Stimulated activated CD4-positive, alpha-beta T cell treated with anti-CD3 and anti-CD28 coated beads, Interleukin-4, amount 100 ng/mL, for 1 hour (primary cell): Measurements from ENCODE around the gene SGCB.
"Not testable (repeated sequence)": the region's sequence is repeated elsewhere in the genome, so short reads cannot be mapped to it uniquely, and the experiment has no call there.

ENCODE experiments used
- DNase-seq: peaks from one replicate; pipeline ENCODE4 v3.0.0-alpha.2; 2020

Gene SGCB, protein sequence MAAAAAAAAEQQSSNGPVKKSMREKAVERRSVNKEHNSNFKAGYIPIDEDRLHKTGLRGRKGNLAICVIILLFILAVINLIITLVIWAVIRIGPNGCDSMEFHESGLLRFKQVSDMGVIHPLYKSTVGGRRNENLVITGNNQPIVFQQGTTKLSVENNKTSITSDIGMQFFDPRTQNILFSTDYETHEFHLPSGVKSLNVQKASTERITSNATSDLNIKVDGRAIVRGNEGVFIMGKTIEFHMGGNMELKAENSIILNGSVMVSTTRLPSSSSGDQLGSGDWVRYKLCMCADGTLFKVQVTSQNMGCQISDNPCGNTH

DNA sequence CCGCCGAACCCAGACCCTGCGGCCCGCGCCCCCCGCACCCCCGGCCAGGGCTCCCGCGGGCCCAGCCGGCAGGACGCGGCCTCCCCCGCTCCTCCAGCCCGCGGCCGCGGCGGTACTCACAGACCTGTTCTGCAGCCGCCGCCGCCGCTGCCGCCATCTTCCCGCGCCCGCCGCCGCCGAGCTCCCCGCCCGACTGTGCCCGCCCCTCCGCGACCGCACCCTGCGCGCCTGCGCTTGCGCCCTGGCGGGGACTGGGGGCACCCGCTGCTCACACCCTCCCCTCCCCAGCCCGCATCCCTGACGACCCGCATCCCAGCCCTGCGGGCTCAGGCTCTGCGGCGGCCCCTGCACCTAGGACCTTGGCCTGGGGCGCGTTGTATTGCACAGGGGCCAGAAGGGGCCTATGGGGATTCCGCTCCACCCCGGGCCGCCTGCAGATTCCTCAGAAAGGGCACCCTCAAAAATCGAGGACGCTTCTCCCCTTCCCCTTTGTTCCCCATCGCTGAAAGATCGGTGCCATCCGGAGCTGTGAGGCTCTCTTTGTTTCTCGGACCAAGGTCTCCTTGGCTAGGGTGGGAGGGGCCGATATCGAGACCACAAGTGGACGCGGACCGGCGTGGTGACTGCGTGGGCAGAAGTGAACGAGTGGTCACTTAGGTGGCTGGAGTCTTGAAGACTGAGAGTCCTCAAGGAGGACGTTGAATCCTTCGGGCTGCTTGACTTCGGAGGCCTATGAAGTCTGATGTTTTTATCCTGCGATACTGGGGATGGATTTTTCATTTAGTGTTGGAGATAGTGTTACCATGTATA, at the start of gene SGCB:
Gene SGCB (minus strand): TSS at position 197 of the 810 bp plus-strand sequence. CDS start 40 bp downstream, at position 157.
- DNase-seq = peak; percentile 77

DNA sequence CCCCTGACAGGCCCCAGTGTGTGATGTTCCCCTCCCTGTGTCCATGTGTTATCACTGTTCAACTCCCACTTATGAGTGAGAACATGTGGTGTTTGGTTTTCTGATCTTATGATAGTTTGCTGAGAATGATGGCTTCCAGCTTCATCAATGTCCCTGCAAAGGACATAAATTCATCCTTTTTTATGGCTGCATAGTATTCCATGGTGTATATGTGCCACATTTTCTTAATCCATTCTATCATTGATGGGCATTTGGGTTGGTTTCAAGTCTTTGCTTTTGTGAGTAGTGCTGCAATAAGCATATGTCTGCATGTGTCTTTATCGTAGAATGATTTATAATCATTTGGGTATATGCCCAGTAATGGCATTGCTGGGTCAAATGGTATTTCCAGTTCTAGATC, 48.3 kb upstream of the SGCB start:
- not testable (repeated sequence) for DNase-seq

DNA sequence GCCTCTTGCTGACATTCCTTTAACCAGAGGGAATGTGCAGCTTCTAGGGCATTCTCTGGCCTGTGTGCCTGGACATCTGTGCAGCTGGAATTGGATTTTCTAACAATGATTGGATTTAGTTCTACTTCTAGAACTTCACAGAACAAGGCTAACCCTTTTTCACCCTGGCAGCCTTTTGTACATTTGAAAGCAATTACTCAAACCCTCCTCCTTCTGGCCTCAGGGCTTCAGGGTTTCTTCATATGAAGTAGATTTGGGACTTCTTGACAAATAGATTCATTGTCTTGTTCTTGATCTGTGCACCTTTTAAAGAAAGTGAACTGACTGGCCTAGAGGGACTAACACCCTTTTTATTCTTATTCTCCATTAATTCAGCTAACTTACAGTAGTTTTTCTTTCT, 43.1 kb upstream of the SGCB start:
- no peak for DNase-seq

DNA sequence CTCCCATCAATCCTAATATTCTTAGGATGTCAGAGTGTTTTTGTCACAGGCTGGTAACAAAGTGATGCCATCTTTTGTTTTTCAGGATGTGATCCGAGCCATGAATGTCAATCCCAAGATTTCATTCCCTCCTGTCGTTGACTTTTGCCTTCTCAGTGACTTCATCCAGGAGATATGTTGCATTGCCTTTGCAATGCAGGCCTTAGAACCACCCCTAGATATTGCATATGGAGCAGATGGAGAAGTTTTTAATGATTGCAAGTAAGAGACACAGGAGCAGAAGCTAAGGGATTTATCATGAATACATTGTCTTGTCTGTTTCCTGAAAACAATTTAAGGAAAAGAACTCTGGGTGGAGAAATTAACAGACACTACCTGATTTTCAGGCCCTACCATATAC, 41.6 kb upstream of the SGCB start:
- DNase-seq = no peak

DNA sequence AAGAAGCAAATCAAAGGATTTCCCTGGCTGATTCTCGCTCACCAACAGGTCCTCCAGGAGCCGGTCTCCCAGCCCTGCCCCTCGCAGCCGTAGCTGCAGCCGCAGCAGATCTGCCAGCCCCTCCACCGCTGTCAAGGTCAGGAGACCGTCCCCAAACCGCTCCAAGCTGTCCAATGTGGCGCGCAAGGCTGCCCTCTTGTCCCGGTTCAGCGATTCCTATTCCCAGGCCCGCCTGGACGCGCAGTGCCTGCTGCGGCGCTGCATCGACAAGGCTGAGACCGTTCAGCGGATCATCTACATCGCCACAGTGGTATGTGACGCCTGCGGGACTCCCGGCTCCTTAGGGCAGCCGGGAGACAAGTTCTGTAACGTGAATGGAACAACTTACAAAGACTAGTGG, 38.6 kb upstream of the SGCB start:
- DNase-seq = no peak

DNA sequence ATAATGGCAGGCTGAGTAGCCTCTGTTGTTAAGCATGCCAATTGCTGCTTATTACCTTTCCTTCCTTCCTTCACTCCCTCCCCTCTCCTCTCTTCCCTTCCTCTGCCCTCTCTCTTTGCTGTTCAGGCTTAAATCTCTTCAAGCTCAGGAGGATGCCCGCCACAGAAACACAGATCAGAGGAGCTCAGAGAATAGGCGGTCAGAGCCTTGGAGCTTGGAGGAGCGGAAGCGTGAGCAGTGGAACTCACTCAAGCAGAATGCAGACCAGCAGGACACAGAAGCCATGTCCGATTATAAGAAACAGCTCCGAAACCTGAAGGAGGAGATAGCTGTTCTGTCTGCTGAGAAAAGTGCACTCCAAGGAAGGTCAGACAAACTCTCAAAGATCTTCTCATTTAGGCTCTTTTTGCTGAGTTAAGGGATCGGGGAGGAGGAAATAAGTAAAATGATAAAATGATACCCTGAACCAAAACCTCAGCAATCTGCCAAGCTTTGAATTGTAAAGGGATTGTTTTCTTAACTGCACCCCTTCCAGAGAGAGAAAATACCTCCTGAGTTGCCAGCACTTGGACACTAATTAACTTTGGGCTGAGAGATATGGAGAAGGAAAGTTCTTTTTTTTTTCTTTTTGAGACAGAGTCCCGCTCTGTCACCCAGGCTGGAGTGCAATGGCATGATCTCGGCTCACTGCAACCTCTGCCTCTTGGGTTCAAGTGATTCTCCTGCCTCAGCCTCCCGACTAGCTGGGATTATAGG, 33.9 kb upstream of the SGCB start:
- no peak for DNase-seq

DNA sequence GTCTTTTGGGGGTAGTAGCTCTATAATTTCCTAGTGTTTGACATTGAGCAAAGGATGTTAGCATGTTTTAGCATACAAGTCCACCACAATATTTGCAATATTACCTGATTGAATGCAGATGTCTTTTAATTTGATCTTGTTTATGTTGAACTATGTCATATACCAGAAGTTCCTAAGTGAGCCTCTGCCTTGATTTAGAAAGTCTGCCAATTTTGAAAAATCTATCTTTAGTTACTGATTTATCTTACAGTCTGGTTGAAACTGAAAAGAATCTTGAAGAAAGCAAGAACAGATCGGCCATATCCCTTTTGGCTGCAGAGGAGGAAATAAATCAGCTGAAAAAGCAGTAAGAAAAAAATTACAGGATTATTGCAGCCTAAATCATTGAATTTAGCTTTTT, 31.5 kb upstream of the SGCB start:
- DNase-seq = no peak

DNA sequence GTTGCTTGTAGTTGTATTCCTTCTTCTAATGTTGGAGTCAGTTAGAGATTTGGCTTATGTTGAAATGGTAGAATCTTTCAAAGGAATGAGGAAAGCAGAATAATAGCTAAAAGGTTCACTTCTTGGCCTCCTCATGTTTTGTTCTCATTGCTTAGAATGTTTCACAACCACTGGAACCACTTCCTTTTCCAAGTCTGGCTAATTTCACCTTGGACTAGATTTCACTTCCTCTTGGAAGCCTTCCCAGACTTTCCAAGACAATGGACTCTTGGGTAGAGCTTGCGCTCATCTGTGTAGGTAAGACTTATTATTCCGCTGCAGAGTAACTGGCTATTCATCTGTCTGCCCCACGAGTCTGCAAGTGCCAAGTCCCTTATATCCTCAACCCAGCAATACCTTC, 21.3 kb upstream of the SGCB start:
- DNase-seq = no peak

DNA sequence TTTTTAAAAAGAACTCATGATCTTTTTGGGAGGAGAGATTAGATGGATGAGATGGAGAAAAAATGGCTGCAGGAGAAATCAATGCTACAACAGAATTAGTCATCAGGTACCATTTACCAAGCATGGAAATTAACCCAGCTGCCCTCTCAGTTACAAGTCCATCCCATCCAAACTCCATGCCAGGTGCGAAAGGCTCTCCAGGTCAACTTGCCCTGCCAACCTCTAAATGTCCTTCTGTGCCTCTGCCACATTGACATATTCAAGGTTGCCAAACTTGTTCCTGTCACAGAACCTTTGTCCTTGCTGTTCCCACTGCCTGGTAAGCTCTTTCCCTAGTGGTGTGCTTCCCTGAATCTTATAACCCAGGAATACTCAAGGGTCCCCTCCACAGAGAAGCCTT, 20.2 kb upstream of the SGCB start:
- DNase-seq = no peak

DNA sequence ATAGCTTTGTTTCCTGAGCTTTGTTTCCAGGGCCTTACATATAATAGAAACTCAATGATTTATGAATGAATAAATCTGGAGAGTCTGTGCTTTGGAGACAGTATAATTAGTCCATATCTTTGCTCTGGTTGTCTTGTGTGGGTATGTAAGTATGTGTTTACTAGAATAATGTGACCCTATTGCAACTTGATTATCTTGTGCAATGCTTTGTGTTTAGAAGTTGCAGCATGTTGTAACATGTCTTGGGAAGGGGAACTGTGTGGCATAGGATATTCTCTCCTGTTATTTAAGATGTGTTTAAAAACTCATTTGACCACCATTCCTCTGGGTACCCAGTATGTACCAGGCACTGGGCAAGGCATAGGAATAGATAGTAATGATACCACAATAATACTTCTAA, 19.1 kb upstream of the SGCB start:
- DNase-seq = no peak

DNA sequence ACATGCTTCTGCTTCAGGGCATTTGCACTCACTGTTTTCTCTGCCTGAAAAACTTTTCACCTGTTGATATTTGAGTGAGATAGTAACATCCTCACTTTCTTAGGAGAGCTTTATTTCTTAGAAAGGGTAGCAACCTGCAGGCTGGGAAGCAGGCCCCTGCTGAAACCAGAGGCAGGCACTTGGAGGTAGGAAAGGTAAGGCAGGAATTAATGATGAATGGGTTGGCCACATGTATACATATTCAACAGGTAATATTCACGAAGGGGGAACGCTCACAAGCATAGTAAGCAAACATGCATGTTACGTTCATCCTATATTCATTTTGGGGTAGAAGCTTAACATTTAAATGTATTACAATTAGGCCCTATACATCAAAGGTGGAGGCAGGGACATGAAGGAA, 16.2 kb upstream of the SGCB start:
- DNase-seq = no peak

DNA sequence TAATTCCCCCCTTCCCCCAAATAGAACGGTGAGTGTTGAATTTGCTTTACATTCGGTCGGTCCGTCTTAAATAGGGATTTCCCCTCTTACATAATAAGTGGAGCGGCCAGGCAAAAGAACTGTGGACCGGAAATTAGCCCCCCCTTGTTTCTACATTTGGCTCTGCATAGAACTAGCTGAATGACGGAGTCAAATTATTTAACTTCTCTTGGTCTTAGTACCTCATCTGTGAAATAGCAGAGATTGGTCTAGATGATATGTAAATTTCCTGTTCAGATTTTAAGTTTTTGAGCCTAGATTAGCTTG, 14.3 kb upstream of the SGCB start:
- DNase-seq = no peak

DNA sequence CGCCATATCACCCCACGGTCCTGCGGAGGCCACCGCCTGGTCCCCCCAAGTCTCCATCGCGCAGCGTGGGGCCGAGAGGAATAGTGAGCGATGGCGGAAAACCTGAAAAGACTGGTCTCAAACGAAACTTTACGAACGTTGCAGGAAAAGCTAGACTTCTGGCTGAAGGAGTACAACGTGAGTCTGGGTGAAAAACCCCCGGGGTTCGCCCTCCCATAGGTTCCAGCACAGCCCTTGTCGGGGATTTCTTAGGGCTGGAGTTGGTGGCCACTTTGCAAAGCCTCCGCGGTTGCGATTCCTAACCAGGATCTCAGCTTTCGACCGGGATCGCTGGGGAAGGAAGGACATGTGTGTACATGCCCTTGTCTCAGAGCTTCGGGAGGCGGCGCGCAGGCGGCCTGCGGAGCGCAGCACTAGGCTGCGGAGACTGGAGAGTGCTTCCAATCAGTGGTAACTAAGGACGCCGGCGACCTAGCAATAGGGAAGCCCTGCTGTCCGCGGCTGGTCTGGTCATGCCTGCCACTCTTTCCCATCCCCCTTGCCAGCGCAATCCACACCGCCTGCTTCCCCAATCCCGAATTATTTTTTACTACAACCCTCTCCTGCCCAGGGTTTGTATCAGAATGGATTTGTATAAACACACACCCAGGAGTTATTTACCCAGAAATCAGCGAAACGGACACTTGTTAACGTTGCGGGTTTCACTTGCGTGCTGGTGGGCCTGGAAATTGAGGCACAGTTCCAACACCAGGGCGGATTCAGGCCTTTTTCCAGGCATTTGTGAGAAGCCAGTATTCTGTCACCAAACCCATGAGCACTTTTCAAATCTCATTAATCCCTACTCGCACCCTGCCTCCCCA, 13.7 kb upstream of the SGCB start:
- DNase-seq = peak; percentile 1

DNA sequence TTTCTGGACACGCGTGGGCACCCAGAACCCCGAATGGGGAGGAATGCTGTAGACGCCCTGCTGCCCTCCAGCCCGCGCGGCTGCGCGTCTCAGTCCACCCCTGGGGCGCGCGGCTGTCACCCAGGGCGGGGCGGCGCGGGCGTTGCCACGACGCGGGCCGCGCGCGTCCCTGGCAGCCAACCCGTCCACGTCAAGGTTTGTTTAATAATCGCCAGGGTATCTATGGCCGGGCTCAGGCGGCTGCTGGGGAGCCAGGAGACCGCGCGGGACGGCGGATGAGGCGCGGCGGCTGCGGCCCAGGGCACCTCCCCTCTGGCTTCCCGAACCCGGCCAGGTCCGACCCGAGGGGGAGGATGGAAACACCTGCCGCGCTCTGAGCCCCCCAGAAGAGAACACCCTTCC, 13.1 kb upstream of the SGCB start, which contains the start of gene SPATA18:
Gene SPATA18 (plus strand): TSS at position 92 of the 402 bp plus-strand sequence. CDS start 401 bp downstream, outside the sequence.
- DNase-seq = no peak

DNA sequence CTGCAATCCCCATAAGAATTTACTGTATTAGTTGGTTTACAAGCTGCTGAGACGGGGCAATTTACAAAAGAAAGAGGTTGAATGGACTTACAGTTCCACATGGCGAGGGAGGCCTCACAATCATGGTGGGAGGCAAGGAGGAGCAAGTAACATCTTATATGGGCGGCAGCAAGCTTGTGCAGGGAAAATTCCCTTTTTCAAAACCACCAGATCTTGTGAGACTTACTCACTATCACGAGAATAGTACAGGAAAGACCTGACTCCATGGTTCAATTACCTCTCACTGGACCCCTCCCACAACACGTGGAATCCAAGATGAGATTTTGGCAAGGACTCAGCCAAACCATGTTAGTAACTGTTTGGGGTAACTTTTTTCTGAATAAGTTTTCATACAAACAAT, 11.2 kb upstream of the SGCB start:
- no peak for DNase-seq

DNA sequence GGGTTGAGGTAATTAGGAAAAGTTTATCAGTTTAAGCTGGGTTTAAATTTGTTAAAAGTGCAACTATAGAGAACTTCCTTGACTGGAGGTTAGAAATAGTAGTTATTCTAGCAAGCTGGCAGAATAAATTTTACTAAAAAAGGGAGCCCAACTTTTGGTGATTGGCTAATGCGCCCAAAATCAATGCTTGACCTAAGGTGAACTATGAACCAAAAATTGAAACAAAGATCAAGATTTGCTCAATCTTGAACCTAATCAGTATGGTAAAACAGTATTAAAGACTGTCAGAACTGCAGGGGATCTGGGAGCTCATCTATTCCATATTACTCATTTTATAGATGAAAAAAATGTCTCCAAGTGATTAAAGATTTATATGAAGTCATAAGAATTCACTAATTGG, 6.9 kb upstream of the SGCB start:
- DNase-seq = no peak

DNA sequence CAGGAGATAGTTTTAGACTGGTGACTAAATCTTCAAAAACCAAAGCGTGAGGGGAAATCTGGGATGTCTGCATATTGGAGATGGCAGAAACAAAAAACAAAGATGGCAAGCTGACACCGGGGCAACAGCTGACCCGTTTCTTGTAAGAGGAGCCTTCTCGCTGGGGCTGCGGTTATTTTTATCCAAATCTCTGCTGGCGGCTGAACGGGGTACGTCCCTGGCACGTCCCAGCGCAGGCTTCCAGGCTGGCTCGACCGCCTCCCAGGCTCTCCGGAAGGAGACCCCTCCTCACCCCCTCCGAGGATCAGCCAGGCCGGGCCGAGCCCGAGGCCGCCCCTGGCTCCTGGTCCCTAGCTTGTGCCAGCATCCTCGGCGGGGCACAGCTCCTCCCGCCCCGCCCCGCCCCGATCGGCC, 403 bp downstream of the SGCB start:
- DNase-seq = no peak

DNA sequence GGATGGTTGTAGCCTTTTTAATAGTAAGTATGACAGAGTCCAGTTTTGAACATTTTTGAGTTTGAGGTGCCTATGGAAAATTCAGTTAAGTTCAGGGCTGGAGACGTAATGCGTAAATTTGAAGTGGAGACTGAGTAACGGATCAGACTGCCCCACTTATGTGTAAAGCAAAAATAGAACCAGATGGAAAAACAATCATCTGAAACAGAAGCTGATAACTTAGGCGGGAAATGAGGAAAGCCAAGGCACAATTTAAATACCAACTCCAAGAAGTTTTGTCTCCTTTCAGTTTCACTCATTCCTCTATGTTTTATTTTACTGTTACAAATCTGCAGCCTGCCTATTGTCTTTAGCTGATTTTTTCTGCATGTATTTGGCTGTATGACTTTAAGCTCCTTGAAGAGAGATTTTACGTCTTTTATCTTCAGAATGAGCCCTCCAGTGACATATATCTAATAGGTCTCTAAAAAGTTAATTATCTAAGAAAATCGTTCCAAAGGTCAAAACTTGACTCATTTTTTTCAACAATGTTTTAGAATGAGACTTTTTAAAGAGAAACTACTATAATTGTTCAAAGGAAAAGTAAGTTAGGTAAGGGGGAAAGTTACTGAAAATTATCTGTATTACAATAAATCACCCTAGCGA, 1.1 kb downstream of the SGCB start:
- no peak for DNase-seq

DNA sequence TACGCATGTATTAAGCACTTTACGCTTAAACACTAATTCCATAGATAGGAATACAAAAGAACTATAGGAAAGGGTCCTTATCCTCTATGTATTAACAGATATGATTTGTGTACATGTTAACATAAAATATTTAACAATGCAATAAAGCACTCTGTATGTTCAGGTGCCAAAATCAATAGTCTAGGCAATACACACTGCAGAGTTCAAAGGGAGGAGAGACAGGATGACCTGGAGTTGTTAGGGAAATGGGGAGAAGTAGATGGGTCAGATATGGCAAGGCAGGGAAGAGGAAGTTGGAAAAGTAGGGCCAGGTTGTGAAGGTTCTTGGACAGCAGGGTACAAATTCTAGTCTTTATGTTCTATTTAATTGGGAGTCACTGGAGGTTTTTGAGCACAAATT, 2.9 kb downstream of the SGCB start:
- DNase-seq = no peak

DNA sequence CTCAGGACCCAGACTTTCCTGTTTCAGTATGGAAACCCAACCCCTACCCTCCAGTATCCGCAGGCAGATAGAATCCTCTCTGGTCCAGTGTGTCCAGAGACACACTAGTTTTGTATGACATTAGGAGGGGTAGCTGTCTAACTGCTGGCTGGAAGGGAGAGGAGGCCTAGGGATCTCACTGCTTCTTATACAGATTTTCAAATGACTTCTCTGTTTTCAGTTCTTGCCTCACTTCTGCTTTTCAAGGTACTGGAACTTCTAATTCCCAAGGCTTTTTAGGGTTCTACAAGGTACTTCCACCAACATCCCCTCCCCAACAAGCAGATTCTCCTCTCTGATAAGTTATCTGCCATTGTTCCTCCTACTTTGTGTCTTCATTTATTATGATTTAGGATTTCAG, 6.1 kb downstream of the SGCB start:
- DNase-seq = no peak

DNA sequence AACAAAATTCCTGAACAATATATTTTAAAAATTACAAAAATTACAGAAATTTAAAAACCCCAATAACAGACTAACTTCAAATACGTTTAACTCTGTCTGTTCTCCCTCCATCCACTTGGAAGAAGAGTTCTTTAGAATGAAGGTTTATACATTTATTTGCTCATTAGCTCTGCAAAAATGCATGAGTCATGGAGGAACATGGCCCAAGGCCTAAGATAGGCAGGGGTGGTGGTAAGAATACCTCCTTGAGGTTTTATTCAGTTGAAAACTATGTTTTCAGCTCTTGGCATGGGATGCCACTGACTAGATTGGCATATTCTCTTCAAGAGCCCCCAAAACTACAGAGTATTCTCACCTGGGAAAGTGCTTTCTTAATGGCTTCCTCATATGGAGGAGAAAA, 9.1 kb downstream of the SGCB start:
- no peak for DNase-seq

DNA sequence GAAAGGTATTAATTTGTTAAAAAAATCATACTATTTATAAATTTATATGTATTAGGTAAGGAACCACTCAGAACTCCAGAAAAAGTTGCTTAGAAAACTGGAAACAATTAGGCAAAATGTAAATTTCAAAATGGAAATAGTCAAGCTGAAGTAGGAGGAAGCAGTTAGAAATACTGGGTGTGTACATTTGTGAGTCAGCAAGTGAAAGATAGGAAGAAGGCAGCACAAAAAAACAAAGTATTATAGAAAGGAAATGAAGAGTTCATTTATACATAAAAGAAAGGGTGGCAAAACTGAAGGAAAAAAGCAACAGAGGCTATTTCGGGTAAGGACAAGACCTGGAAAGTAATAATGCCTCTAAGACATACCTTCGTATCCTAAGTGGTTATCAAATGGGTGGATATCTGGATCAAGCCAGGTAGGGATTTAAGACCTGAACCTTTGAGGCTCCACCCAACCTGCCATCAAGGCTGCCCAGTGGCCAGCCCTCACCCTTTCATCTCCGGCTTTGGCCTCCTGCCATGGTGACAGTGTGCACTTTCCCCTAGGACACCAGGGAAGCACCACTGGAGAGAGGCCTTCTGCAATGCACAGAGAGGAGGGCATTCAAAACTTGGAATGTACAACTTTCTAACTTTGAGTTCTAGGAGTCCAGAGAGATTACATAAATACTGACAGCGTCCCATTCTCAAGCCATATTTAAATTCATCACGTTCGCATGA, 18.0 kb downstream of the SGCB start, which contains the start of gene LRRC66:
Gene LRRC66 (minus strand): TSS at position 428 of the 722 bp plus-strand sequence. CDS start 2,750 bp downstream, outside the sequence.
- no peak for DNase-seq
